Esophagus muscularis mucosa (tissue), 4 donors: ENCODE measurements around the gene CRLF2. TPM values are rescaled to one million over a fixed set of nuclear protein-coding genes. Genes with fewer than 3 reads are reported as not detected.
A peak's percentile ranks its signal among the peaks of the same experiment; 100 is the strongest.
"Not testable (repeated sequence)": the region's sequence is repeated elsewhere in the genome, so short reads cannot be mapped to it uniquely, and the experiment has no call there.

Experiments used
- DNase-seq: peaks from one replicate; pipeline ENCODE4 v3.0.0-alpha.2; 2017; ENCODE audit errors: extremely low spot score
- H3K27ac ChIP-seq, 4 donors: fragments of 200-600 bp; sonication (generic); replicated peaks in 1 of 4; 1 replicate in 3 of 4; 2 replicates in 1 of 4; pipeline ENCODE4 v1.5.1; 2016 to 2019; ENCODE audit warnings: mild to moderate bottlenecking in 1 of 4
- H3K27me3 ChIP-seq, 4 donors: fragments of 200-600 bp; sonication (generic); one replicate each; pipeline versions ENCODE4 v1.5.1 to v1.6.0; 2016 to 2019
- H3K36me3 ChIP-seq, 4 donors: fragments of 200-600 bp; sonication (generic); one replicate each; pipeline ENCODE4 v1.5.1; 2016 to 2019
- H3K4me1 ChIP-seq, 4 donors: fragments of 200-600 bp; sonication (generic); one replicate each; pipeline ENCODE4 v1.5.1; 2016 to 2019
- H3K4me3 ChIP-seq, 4 donors: fragments of 200-600 bp; sonication (generic); 1 replicate in 2 of 4; 2 replicates in 2 of 4; pipeline ENCODE4 v1.5.1; 2016 to 2019; ENCODE audit warnings: mild to moderate bottlenecking in 4 of 4, moderate library complexity in 1 of 4
- H3K9me3 ChIP-seq, 4 donors: fragments of 200-600 bp; sonication (generic); 1 replicate in 3 of 4; 2 replicates in 1 of 4; pipeline ENCODE4 v1.5.1; 2016 to 2019
- EP300 ChIP-seq: sonication (generic); formaldehyde crosslinking; IDR thresholded peaks from one replicate; pipeline ENCODE4 v1.6.1; 2017; ENCODE audit warnings: antibody characterized with exemption
- POLR2A ChIP-seq: fragments of 450-650 bp; IDR thresholded peaks from one replicate; pipeline ENCODE4 v1.6.1; 2017; ENCODE audit warnings: antibody characterized with exemption, moderate library complexity, mild to moderate bottlenecking, low read depth
- POLR2AphosphoS5 ChIP-seq, 2 donors: sonication (generic); formaldehyde crosslinking; IDR thresholded peaks; one replicate each; pipeline ENCODE4 v1.6.1; 2017; ENCODE audit warnings: antibody characterized with exemption in 2 of 2
- WGBS: methylation state at CpG from one replicate; pipeline ENCODE4 v1.1.5; 2018; 5-methylcytosine and 5-hydroxymethylcytosine counted together
- intact Hi-C: fragments of 100-400 bp; cut with DNase I; formaldehyde crosslinking; loops from one replicate; pipeline ENCODE4 v1.15.1; 2023
- total RNA-seq, 4 donors: library from RNA; depleted of rRNA; stranded (reverse); fragments of >200 nt; gene quantifications; one replicate each; pipeline versions ENCODE4 v1.1.0 to v1.2.1, GENCODE V29; 2016
- TF ChIP-seq, protein P1 (sequence below), 3 experiments: fragments of 200-600 bp in 2 of 3; fragments of 450-650 bp in 1 of 3; sonication (generic) in 2 of 3; IDR thresholded peaks; one replicate each; pipeline ENCODE4 v1.5.1; 2017 to 2019; ENCODE audit warnings: antibody characterized with exemption in 3 of 3, mild to moderate bottlenecking in 2 of 3, moderate library complexity in 1 of 3

Gene CRLF2
- total RNA-seq, 4 donors from 2014 or later, result 0.63 to 2.1 (median 1.3) TPM; not detected in 1

DNA sequence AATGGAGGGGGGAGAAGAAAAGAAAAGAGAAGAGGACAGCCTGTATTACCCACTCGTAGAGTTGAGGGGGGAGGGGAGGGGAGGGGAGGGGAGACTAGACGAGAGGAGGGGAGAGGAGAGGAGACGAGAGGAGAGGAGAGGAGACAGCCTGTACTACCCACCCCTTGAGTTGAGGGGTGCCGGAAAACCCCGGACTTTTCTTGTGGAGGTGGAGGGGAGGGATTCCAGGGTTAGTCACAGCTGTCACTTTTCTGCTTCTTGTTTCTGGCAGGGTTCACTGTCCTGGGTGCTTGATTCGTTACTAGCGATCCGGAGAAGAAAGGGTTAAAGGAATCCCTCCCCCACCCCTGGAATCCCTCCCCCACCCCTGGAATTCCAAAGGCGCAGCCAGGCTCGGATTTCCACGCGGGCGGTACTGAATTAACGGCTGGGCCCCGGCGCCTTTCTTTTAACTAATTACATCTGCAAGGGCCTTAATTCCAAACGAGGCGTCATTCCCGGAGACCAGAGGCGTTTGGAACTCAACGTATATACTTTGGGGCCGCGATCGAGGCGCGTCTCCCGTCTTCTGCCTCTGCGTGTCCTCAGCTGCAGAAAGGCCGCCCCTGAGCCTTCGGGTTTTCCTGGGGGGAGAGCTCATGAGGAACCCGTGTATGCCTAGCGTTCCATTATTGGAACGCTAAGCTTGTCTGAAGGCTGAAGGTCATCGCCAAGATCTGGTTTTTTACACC lies 36.0 kb upstream of the CRLF2 start:
- intact Hi-C loops, result no loop called here
- H3K9me3 ChIP-seq, result no peaks in the 10 kb centered on the region
- 4% methylated on average over 33 of the region's 34 CpGs for WGBS
- H3K36me3 ChIP-seq, result no peaks in the 10 kb centered on the region
- peak overlapping the region; percentile 12 to 33 (median 29) for H3K4me3 ChIP-seq
- H3K27me3 ChIP-seq, result peaks cover 0 to 23% (median 0%) of the 10 kb centered on the region in 4 donors
- no peak for DNase-seq
- peaks cover 14 to 18% (median 18%) of the 10 kb centered on the region in 4 donors for H3K4me1 ChIP-seq
- peak overlapping the region in 3 of 4 donors; percentile 33 to 57 (median 54) for H3K27ac ChIP-seq
- no peak for TF ChIP-seq EP300
- TF ChIP-seq POLR2A, result no peak
- TF ChIP-seq, protein P1, sequence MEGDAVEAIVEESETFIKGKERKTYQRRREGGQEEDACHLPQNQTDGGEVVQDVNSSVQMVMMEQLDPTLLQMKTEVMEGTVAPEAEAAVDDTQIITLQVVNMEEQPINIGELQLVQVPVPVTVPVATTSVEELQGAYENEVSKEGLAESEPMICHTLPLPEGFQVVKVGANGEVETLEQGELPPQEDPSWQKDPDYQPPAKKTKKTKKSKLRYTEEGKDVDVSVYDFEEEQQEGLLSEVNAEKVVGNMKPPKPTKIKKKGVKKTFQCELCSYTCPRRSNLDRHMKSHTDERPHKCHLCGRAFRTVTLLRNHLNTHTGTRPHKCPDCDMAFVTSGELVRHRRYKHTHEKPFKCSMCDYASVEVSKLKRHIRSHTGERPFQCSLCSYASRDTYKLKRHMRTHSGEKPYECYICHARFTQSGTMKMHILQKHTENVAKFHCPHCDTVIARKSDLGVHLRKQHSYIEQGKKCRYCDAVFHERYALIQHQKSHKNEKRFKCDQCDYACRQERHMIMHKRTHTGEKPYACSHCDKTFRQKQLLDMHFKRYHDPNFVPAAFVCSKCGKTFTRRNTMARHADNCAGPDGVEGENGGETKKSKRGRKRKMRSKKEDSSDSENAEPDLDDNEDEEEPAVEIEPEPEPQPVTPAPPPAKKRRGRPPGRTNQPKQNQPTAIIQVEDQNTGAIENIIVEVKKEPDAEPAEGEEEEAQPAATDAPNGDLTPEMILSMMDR (IDR thresholded peaks at IDR 0.05), result no peak
- TF ChIP-seq POLR2AphosphoS5 (IDR thresholded peaks at IDR 0.05), result no peak

DNA sequence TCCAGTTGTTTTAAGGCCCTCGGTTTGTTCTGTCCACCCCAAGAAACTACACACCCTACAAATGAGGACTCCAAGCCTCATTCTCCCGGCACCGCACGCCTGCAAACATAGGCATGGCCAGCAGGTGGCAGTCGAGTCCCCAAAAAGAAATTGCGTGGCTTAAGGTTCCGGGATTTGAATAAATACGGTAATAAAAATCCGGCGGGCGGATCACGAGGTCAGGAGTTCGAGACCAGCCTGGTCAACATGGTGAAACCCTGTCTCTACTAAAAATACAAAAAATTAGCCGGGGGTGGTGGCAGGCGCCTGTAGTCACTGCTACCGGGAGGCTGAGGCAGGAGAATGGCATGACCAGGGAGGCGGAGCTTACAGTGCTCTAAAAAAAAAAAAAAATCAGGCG lies 34.4 kb upstream of the CRLF2 start:
- peaks cover 14 to 18% (median 18%) of the 10 kb centered on the region in 4 donors for H3K4me1 ChIP-seq
- H3K27me3 ChIP-seq, result peaks cover 0 to 23% (median 0%) of the 10 kb centered on the region in 4 donors
- intact Hi-C loops, result no loop called here
- H3K36me3 ChIP-seq, result no peaks in the 10 kb centered on the region
- no peaks in the 10 kb centered on the region for H3K9me3 ChIP-seq
- WGBS, result 15% methylated on average over 18 of the region's 18 CpGs
- peak; percentile 95 for DNase-seq
- TF ChIP-seq EP300, result no peak
- TF ChIP-seq, protein P1 (IDR thresholded peaks at IDR 0.05), result peak; percentile 69 to 85 (median 72)
- peak in 1 of 2 donors; percentile 17 for TF ChIP-seq POLR2AphosphoS5 (IDR thresholded peaks at IDR 0.05)
- no peak for TF ChIP-seq POLR2A
- H3K27ac ChIP-seq, result no peak overlapping the region
- H3K4me3 ChIP-seq, result no peak overlapping the region

DNA sequence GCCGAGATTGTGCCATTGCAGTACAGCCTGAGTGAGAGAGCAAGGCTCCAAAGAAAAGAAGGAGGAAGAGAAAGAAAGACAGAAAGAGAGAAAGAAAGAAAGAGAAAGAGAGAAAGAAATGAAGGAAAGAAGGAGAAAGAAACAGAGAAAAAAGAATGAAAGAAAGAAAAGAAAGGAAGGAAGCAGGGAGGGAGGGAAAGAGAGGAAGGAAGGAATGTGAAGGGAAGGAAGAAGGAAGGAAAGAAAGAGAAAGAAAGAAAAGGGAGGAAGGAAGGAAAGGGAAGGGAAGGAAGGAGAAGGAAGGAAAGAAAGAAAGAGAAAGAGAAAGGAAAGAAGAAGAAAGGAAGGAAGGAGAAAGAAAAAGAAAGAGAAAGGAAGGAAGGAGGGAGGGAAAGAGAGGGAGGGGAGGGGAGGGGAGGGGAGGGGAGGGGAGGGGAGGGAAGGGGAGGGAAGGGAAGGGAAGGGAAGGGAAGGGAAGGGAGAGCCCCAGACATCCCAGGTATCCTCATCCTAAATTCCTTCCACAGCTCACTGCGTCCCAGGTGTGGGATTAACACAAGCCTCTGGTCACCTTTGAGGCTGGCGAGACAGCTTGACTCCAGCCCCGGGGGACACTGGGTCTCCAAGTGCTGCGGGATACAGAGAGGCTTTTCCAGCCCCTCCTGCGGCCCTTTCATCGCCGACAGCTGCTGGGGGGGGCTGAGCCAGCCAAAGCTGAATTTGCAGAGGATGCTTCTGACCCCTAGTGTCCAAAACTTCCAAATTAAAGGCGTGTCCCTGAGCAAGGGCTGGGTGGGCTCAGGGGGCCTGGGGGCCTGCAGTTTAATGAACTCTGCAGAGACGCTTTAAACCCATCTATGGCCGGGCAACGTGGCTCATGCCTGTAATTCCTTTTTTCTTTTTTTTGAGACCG lies 32.0 kb upstream of the CRLF2 start:
- intact Hi-C loops, result no loop called here
- Histone ChIP-seq H3K4me3 (no peak overlapping the region), H3K27me3 (peaks cover 0 to 13% (median 0%) of the 10 kb centered on the region in 4 donors), H3K9me3 (no peaks in the 10 kb centered on the region), H3K4me1 (peaks cover 10 to 13% (median 12%) of the 10 kb centered on the region in 4 donors), H3K27ac (no peak overlapping the region), H3K36me3 (no peaks in the 10 kb centered on the region)
- WGBS, result 19% methylated on average over 12 of the region's 13 CpGs
- no peak for DNase-seq
- TF ChIP-seq, protein P1 (IDR thresholded peaks at IDR 0.05), result no peak
- TF ChIP-seq POLR2A (no peak), EP300 (no peak), POLR2AphosphoS5 (IDR thresholded peaks at IDR 0.05) (no peak)

DNA sequence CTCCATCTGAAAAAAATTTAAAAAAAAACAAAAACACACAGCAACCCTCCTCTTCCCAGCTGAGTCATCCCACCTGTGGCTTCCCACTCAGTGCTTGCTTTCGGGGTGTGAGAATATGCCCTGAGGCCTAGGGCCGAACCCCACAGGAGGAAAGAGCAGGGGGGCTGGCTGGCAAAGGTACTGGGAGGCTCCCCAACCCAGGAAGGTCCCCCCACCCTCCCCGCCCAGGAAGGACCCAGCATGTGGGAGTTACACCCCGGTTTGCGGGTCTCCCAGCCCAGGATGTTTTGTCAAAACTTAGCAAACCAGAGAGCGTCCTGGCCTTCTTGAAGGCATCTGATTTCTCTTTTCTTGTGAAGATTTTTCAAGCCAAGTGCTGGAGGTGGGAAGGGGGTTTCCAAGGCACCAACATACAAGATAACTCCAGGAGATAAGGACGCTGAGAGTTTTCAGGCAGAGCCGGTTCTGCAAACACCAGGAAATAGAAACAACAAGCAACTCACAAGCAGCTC lies 30.5 kb upstream of the CRLF2 start:
- Histone ChIP-seq H3K4me3 (no peak overlapping the region), H3K27ac (no peak overlapping the region), H3K4me1 (no peaks in the 10 kb centered on the region), H3K27me3 (no peaks in the 10 kb centered on the region), H3K36me3 (no peaks in the 10 kb centered on the region), H3K9me3 (no peaks in the 10 kb centered on the region)
- no peak for DNase-seq
- no peak for TF ChIP-seq POLR2A
- TF ChIP-seq, protein P1 (IDR thresholded peaks at IDR 0.05), result no peak
- TF ChIP-seq EP300, result no peak
- TF ChIP-seq POLR2AphosphoS5 (IDR thresholded peaks at IDR 0.05), result no peak
- intact Hi-C loops, result no loop called here
- 42% methylated on average over 6 of the region's 8 CpGs for WGBS

DNA sequence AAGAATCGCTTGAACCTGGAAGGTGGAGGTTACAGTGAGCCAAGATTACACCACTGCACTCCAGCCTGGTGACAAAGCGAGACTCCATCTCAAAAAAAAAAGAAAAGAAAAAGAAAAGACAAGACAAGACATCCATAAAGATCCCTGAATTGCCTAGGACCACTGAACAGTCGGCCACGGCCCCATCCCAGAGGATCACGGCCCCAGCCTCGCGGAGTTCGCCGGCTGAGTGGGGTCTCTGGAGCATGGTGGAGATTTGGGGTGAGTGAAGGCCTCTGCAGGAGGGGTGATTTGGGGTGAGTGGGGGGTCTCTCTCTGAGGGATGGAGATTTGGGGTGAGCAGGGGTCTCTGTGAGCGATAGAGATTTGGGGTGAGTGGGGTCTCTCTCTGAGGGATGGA lies 28.1 kb upstream of the CRLF2 start:
- H3K4me1 ChIP-seq, H3K27ac ChIP-seq, H3K27me3 ChIP-seq, H3K4me3 ChIP-seq, H3K9me3 ChIP-seq, intact Hi-C loops, H3K36me3 ChIP-seq, DNase-seq: not testable (repeated sequence)
- 81% methylated on average over 8 of the region's 10 CpGs for WGBS
